Colonic mucosa (tissue), 4 donors: ENCODE data around the gene PGBD5. TPM values are rescaled to one million over a fixed set of nuclear protein-coding genes. Genes with fewer than 3 reads are reported as not detected.

Source experiments
- DNase-seq: peaks from one replicate; pipeline ENCODE4 v3.0.0-alpha.2; 2020
- H3K27ac ChIP-seq: fragments of 200-600 bp; one replicate; pipeline ENCODE4 v1.8.0; 2021
- H3K27me3 ChIP-seq: fragments of 200-600 bp; one replicate; pipeline ENCODE4 v1.8.0; 2021
- H3K36me3 ChIP-seq: fragments of 200-600 bp; one replicate; pipeline ENCODE4 v1.8.0; 2021
- H3K4me1 ChIP-seq: fragments of 200-600 bp; one replicate; pipeline ENCODE4 v1.8.0; 2021; ENCODE audit warnings: mild to moderate bottlenecking
- H3K4me3 ChIP-seq: fragments of 200-600 bp; one replicate; pipeline ENCODE4 v1.8.0; 2021
- H3K9ac ChIP-seq, 2 donors: one replicate each; pipeline ENCODE4 v1.7.0; 2013; ENCODE audit warnings: control low read depth in 2 of 2, low read depth in 2 of 2, low read length in 2 of 2
- H3K9me3 ChIP-seq: fragments of 200-600 bp; one replicate; pipeline ENCODE4 v1.8.0; 2021
- CTCF ChIP-seq: fragments of 200-600 bp; IDR thresholded peaks from one replicate; pipeline ENCODE4 v1.8.0; 2022; ENCODE audit warnings: antibody characterized with exemption, mild to moderate bottlenecking
- intact Hi-C: fragments of 100-400 bp; cut with DNase I; formaldehyde crosslinking; loops from one replicate; pipeline ENCODE4 v1.14.1; 2022
- total RNA-seq, 2 donors: library from RNA; stranded (reverse); fragmentation: NEBNext Ultra II Directional in 1 of 2; extraction: Animal tissue kit (Norgen Biotek cat#: 25700) in 1 of 2; gene quantifications; one replicate each; pipeline ENCODE4 v1.2.1, GENCODE V29; 2021
- donor health status: healthy.
- donor health status: DM: no; HTN: no; CAD: no.
- donor health status: DM: no; HTN: no; CAD: no.

Gene PGBD5
- total RNA-seq, 2 donors from 2014 or later: 6.4 to 14.8 TPM

- no peaks in the 10 kb centered on the region for H3K9me3 ChIP-seq
- no peak overlapping the region for H3K4me3 ChIP-seq
- no peak for TF ChIP-seq CTCF
- H3K27me3 ChIP-seq: no peaks in the 10 kb centered on the region
- DNase-seq: no peak
- H3K27ac ChIP-seq: no peak overlapping the region
- no peaks in the 10 kb centered on the region for H3K36me3 ChIP-seq
- H3K4me1 ChIP-seq: no peaks in the 10 kb centered on the region
- intact Hi-C loops: no loop called here
- no peak overlapping the region for H3K9ac ChIP-seq
Observed at GRCh38 chr1:230400007-230400344, 26.2 kb downstream of the PGBD5 start.

- TF ChIP-seq CTCF: no peak
Observed at GRCh38 chr1:230399321-230400006, 26.7 kb downstream of the PGBD5 start.

GRCh38 chr1:230398856-230399255 lies 27.3 kb downstream of the PGBD5 start:
- DNase-seq: no peak
- no peaks in the 10 kb centered on the region for H3K9me3 ChIP-seq
- intact Hi-C loops: no loop called here

More at GRCh38 chr1:230399321-230400006, 26.7 kb downstream of the PGBD5 start:
- Histone ChIP-seq H3K36me3 (no peaks in the 10 kb centered on the region), H3K9ac (no peak overlapping the region), H3K27ac (no peak overlapping the region), H3K9me3 (no peaks in the 10 kb centered on the region), H3K4me3 (no peak overlapping the region), H3K4me1 (no peaks in the 10 kb centered on the region), H3K27me3 (no peaks in the 10 kb centered on the region)
- intact Hi-C loops: no loop called here
- no peak for DNase-seq

GRCh38 chr1:230396966-230397365 lies 29.2 kb downstream of the PGBD5 start:
- H3K9ac ChIP-seq: no peak overlapping the region
- no peaks in the 10 kb centered on the region for H3K36me3 ChIP-seq
- no peaks in the 10 kb centered on the region for H3K9me3 ChIP-seq
- H3K27me3 ChIP-seq: no peaks in the 10 kb centered on the region
- H3K4me3 ChIP-seq: no peak overlapping the region
- no peak overlapping the region for H3K27ac ChIP-seq
- TF ChIP-seq CTCF: no peak
- intact Hi-C loops: no loop called here
- no peaks in the 10 kb centered on the region for H3K4me1 ChIP-seq
- no peak for DNase-seq

More at GRCh38 chr1:230398856-230399255, 27.3 kb downstream of the PGBD5 start:
- H3K9ac ChIP-seq: no peak overlapping the region
- no peak overlapping the region for H3K4me3 ChIP-seq
- no peaks in the 10 kb centered on the region for H3K27me3 ChIP-seq
- no peaks in the 10 kb centered on the region for H3K4me1 ChIP-seq
- no peak for TF ChIP-seq CTCF
- no peaks in the 10 kb centered on the region for H3K36me3 ChIP-seq
- no peak overlapping the region for H3K27ac ChIP-seq

- H3K9ac ChIP-seq: no peak overlapping the region
- H3K27me3 ChIP-seq: no peaks in the 10 kb centered on the region
- H3K4me3 ChIP-seq: no peak overlapping the region
- H3K36me3 ChIP-seq: no peaks in the 10 kb centered on the region
- H3K9me3 ChIP-seq: no peaks in the 10 kb centered on the region
- no peak for DNase-seq
- intact Hi-C loops: no loop called here
- TF ChIP-seq CTCF: no peak
- no peaks in the 10 kb centered on the region for H3K4me1 ChIP-seq
- H3K27ac ChIP-seq: no peak overlapping the region
Observed at GRCh38 chr1:230395932-230396331, 30.2 kb downstream of the PGBD5 start.
